ENCODE results near the gene RAG1.

- TF ChIP-seq POLR2A (IDR thresholded peaks at IDR 0.05) (no peak), EP300 (IDR thresholded peaks at IDR 0.05) (no peak)
Observed at GRCh38 chr11:36590513-36590912, 22.7 kb downstream of the RAG1 start.

Measured in tibial nerve (tissue), 3 donors.